HUES6 (cell line): ENCODE results near the gene GPR158.

Source experiments
- H3K27ac ChIP-seq: 2 replicates; pipeline ENCODE4 v1.7.0; 2013; ENCODE audit warnings: low read depth, mild to moderate bottlenecking, low read length, inconsistent platforms
- H3K27me3 ChIP-seq: 2 replicates; pipeline ENCODE4 v1.6.1; 2013; ENCODE audit warnings: low read length; ENCODE audit not compliant: control insufficient read depth, insufficient read depth
- H3K36me3 ChIP-seq: 2 replicates; pipeline ENCODE4 v1.6.1; 2013; ENCODE audit warnings: low read length; ENCODE audit not compliant: control insufficient read depth, insufficient read depth
- H3K4me1 ChIP-seq: 2 replicates; pipeline ENCODE4 v1.6.1; 2013; ENCODE audit warnings: low read length; ENCODE audit not compliant: control insufficient read depth, insufficient read depth
- H3K4me3 ChIP-seq: 2 replicates; pipeline ENCODE4 v1.5.1; 2013; ENCODE audit warnings: low read depth, low read length
- H3K9ac ChIP-seq: one replicate; pipeline ENCODE4 v1.6.1; 2013; ENCODE audit warnings: mild to moderate bottlenecking, low read length
- H3K9me3 ChIP-seq: 2 replicates; pipeline ENCODE4 v1.6.1; 2013; ENCODE audit warnings: low read depth, low read length; ENCODE audit not compliant: control insufficient read depth, insufficient read depth

GPR158 gene

DNA sequence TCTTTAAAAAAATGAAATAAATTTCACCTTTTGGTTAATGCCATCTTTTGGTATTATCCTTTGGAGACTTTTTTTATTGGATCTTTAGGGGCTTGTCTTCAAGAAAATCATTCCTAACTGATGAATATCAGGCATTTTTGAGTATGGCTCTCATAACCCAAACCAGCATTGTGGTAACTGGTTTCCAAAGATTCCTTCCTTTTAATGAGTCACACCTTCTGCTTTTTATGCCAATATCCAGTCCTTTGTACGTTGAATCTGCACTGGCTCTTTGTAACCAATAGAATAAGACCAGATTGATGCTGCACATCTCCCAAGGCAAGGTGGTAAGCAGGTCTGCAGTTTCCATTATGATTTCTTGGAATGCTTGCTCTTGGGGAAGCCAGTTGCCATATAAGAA is 89.1 kb downstream of the GPR158 start:
- no peaks in the 10 kb centered on the region for H3K9me3 ChIP-seq
- H3K36me3 ChIP-seq: no peaks in the 10 kb centered on the region
- no peaks in the 10 kb centered on the region for H3K4me1 ChIP-seq
- H3K27me3 ChIP-seq: no peaks in the 10 kb centered on the region
- no peak overlapping the region for H3K9ac ChIP-seq
- H3K27ac ChIP-seq: no peak overlapping the region
- H3K4me3 ChIP-seq: no peak overlapping the region

- no peaks in the 10 kb centered on the region for H3K4me1 ChIP-seq
- peaks cover 8% of the 10 kb centered on the region for H3K9me3 ChIP-seq
- H3K36me3 ChIP-seq: no peaks in the 10 kb centered on the region
- no peak overlapping the region for H3K27ac ChIP-seq
- no peaks in the 10 kb centered on the region for H3K27me3 ChIP-seq
- H3K4me3 ChIP-seq: no peak overlapping the region
- no peak overlapping the region for H3K9ac ChIP-seq
Measured at GRCh38 chr10:25278180-25278579, 103.4 kb downstream of the GPR158 start.

- H3K27me3 ChIP-seq: no peaks in the 10 kb centered on the region
- no peak overlapping the region for H3K4me3 ChIP-seq
- H3K9ac ChIP-seq: no peak overlapping the region
- no peak overlapping the region for H3K27ac ChIP-seq
- no peaks in the 10 kb centered on the region for H3K36me3 ChIP-seq
- H3K9me3 ChIP-seq: peaks cover 8% of the 10 kb centered on the region
- H3K4me1 ChIP-seq: no peaks in the 10 kb centered on the region
Measured at GRCh38 chr10:25280076-25280475, 105.3 kb downstream of the GPR158 start.

DNA sequence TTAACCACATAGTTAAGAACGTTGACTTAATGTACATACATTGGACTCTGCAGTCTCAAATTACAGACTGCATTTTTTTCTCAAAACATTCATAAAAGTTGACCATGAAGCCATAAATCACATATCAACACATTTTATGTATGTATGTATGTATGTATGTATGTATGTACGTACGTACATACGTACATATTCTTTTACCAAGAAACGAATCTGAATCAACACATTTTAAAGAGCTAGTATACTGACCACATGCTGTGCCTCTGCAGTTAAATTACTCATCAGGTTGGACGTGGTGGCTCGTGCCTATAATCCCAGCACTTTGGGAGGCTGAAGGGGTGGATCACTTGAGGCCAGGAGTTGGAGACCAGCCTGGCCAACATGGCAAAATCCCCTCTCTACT is 105.8 kb downstream of the GPR158 start:
- Histone ChIP-seq H3K4me1 (no peaks in the 10 kb centered on the region), H3K4me3 (no peak overlapping the region), H3K9me3 (peaks cover 13% of the 10 kb centered on the region), H3K9ac (no peak overlapping the region), H3K36me3 (no peaks in the 10 kb centered on the region), H3K27me3 (no peaks in the 10 kb centered on the region), H3K27ac (no peak overlapping the region)

- no peaks in the 10 kb centered on the region for H3K4me1 ChIP-seq
- H3K9me3 ChIP-seq: peaks cover 19% of the 10 kb centered on the region
- H3K36me3 ChIP-seq: no peaks in the 10 kb centered on the region
- no peaks in the 10 kb centered on the region for H3K27me3 ChIP-seq
- H3K27ac ChIP-seq: no peak overlapping the region
- no peak overlapping the region for H3K4me3 ChIP-seq
- no peak overlapping the region for H3K9ac ChIP-seq
Measured at GRCh38 chr10:25285809-25286208, 111.0 kb downstream of the GPR158 start.

DNA sequence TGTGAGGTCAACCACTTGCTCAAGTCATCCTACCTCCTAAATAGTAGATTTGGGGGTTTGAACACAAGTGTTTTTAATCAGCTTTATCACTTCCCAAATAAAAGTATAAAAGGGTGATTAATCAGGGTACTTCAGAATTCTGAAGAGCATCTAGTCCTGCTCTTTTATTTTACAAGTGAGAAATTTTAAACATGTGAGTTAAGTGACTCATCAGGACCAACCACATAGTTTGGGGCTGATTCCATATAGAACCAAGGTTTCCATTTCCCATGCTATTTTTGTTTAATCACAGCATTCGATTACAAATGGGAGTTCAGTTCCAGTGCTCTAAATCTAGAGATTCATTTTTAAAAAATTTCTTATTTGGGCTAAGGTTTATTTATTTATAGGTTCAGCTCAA is 113.4 kb downstream of the GPR158 start:
- no peak overlapping the region for H3K9ac ChIP-seq
- peaks cover 19% of the 10 kb centered on the region for H3K9me3 ChIP-seq
- H3K4me1 ChIP-seq: no peaks in the 10 kb centered on the region
- H3K27me3 ChIP-seq: no peaks in the 10 kb centered on the region
- no peak overlapping the region for H3K27ac ChIP-seq
- H3K36me3 ChIP-seq: no peaks in the 10 kb centered on the region
- H3K4me3 ChIP-seq: no peak overlapping the region

DNA sequence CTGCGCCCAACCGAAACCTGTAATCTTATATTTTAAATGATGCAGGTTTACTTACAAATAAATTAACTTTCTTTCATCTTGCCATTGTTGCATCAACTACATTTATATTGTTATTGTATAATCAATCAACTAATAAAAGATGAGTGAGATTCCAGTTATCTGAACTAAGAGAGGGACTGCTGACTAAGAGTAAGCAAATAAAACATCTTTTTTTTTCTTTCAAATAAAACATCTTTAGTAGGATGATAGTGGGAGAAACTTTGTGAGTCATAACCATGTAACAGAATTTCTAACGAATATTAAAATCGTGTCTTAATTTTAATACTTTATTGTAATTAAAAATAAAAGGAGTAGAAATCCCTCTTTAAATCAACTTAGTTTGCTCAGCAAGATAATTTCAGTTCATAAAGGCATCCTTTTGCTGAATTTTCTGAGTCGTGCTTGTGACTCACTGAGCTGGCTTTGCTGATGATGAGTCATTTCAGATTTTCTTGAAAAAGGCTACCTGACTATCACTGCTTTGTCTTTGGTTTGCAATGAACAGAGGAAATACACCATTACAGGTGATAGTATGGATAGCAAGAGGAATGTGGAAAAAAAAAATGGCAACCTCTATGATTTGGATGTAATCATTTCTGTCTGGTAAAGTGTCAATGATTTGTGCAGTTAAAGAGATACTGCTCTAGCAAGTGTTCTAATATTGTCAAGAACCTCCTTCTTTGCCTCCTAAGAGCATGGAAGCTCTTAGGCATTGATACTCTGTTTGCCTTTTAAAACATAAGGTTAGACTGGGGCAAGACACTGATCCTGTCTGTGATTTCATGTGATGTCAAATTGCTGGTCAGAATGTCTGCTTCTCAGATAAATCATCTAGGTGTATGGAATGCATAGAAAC is 119.5 kb downstream of the GPR158 start:
- Histone ChIP-seq H3K4me1 (no peaks in the 10 kb centered on the region), H3K9ac (no peak overlapping the region), H3K36me3 (no peaks in the 10 kb centered on the region), H3K27me3 (no peaks in the 10 kb centered on the region), H3K4me3 (no peak overlapping the region), H3K27ac (no peak overlapping the region), H3K9me3 (no peaks in the 10 kb centered on the region)

DNA sequence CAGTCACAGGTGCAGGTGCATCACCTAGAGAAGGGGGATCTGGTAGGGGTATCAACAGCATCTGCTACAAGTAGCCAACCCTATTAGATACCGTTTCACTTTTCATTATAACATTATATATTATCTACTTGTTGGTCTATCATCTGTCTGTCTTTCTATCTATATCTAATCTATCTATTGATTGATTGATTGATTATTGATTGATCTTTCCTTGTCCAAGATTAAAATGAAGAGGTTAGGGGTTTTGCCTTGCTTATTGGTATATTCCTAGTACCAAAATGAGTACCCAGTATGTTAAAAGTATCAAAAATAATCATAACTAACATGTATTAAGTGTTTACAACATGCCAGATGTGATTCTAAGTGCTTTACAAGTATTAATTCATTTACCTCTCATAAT is 121.5 kb downstream of the GPR158 start:
- Histone ChIP-seq H3K27ac (no peak overlapping the region), H3K27me3 (no peaks in the 10 kb centered on the region), H3K9me3 (no peaks in the 10 kb centered on the region), H3K4me1 (peaks cover 11% of the 10 kb centered on the region; the same call in 1 of the 2 replicates), H3K4me3 (no peak overlapping the region), H3K36me3 (no peaks in the 10 kb centered on the region), H3K9ac (no peak overlapping the region)

DNA sequence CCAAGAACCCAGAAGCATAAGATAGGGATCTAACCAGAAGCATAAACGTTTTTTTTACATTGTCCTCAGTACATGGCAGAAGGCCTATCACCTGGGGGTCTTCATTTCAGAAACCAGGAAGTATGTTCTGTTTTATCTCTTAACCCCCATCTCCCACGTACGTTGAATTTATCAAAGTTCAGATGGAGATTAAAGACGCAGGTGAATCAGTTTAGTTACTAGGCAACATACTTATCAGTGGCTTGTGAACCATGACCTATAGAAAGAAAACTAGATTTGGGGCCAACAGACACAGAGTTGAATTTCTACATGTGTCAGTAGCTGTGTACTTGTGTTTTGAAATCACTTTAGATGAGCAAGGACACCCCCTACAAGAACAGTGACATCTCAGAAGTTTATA is 122.7 kb downstream of the GPR158 start:
- no peak overlapping the region for H3K4me3 ChIP-seq
- no peak overlapping the region for H3K27ac ChIP-seq
- H3K36me3 ChIP-seq: no peaks in the 10 kb centered on the region
- no peak overlapping the region for H3K9ac ChIP-seq
- peaks cover 11% of the 10 kb centered on the region; the same call in 1 of the 2 replicates for H3K4me1 ChIP-seq
- no peaks in the 10 kb centered on the region for H3K27me3 ChIP-seq
- H3K9me3 ChIP-seq: no peaks in the 10 kb centered on the region

DNA sequence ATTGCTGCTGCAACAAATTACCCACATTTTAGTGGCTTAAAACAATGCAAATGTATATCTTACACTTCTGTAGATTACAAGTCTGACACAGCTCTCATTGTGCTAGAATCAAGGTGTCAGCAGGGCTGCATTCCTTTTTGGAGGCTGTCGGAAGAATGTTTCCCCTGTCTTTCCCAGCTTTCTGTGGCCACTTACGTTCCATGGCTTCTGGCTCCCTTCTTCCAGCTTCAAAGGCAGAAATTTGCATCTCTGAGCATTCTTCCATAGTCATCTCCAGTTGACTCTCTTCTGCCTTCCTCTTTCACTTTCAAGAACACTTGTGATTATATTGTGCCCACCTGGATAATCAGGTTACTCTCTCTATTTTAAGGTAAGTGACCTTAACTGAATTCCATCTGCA is 125.3 kb downstream of the GPR158 start:
- no peaks in the 10 kb centered on the region for H3K36me3 ChIP-seq
- H3K4me1 ChIP-seq: peaks cover 11% of the 10 kb centered on the region; the same call in 1 of the 2 replicates
- H3K9ac ChIP-seq: no peak overlapping the region

DNA sequence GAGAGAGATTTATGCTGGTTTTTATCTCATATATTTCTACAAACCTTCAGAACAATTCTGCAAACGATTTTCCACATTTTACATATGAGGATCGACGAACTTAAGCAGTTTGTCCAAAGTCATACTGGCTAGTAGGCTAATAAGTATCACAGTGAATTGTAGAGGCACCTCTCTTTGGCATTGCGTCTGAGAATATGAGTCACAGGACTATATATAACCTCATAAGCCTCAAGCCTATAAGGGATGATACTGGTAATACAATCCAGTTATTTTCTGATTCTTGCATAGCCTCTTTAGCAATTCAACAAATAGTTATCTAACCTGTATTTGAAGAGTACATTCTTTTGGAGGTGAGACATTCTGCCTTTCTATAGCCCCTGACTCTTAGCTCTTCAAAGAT is 129.8 kb downstream of the GPR158 start:
- Histone ChIP-seq H3K9ac (no peak overlapping the region), H3K27ac (no peak overlapping the region), H3K36me3 (no peaks in the 10 kb centered on the region), H3K4me1 (peaks cover 11% of the 10 kb centered on the region; the same call in 1 of the 2 replicates), H3K27me3 (no peaks in the 10 kb centered on the region), H3K4me3 (no peak overlapping the region), H3K9me3 (peaks cover 9% of the 10 kb centered on the region)

More for the DNA sequence above, 125.3 kb downstream of the GPR158 start:
- no peaks in the 10 kb centered on the region for H3K27me3 ChIP-seq
- H3K27ac ChIP-seq: no peak overlapping the region
- no peak overlapping the region for H3K4me3 ChIP-seq
- no peaks in the 10 kb centered on the region for H3K9me3 ChIP-seq
